GM12865 (cell line): Measurements from ENCODE around the gene DUSP1.
"Not testable (repeated sequence)": the region's sequence is repeated elsewhere in the genome, so short reads cannot be mapped to it uniquely, and the experiment has no call there.

Experiments
- DNase-seq: peaks from one replicate; pipeline ENCODE4 v3.0.0; 2010; ENCODE audit warnings: low read depth
- H3K4me3 ChIP-seq: 2 replicates; pipeline ENCODE4 v1.5.1; 2011; ENCODE audit warnings: mild to moderate bottlenecking, low read depth, low read length, control low read depth
- CTCF ChIP-seq: IDR thresholded peaks from 2 replicates; pipeline ENCODE4 v1.5.1; 2011; ENCODE audit warnings: low read length, control low read depth, low read depth, inconsistent platforms; ENCODE audit not compliant: insufficient read depth; ENCODE audit errors: missing control alignments

The DUSP1 gene

GRCh38 chr5:172786736-172787462 is 15.9 kb upstream of the DUSP1 start:
- H3K4me3 ChIP-seq, result no peak overlapping the region
- DNase-seq, result no peak
- TF ChIP-seq CTCF, result no peak

- no peak overlapping the region for H3K4me3 ChIP-seq
- no peak for TF ChIP-seq CTCF
- DNase-seq, result no peak
Observed at GRCh38 chr5:172785429-172786088, 14.6 kb upstream of the DUSP1 start.

GRCh38 chr5:172784162-172784561 is 13.2 kb upstream of the DUSP1 start:
- H3K4me3 ChIP-seq, DNase-seq: not testable (repeated sequence)

GRCh38 chr5:172783319-172783718 is 12.3 kb upstream of the DUSP1 start:
- H3K4me3 ChIP-seq, DNase-seq: not testable (repeated sequence)

GRCh38 chr5:172782169-172783039 is 11.4 kb upstream of the DUSP1 start:
- no peak for TF ChIP-seq CTCF
- DNase-seq, result no peak
- no peak overlapping the region for H3K4me3 ChIP-seq

- H3K4me3 ChIP-seq, result no peak overlapping the region
- no peak for TF ChIP-seq CTCF
- DNase-seq, result no peak
Observed at GRCh38 chr5:172779691-172780341, 8.8 kb upstream of the DUSP1 start.

GRCh38 chr5:172777881-172778814 is 7.2 kb upstream of the DUSP1 start:
- TF ChIP-seq CTCF, result no peak
- peak overlapping the region; percentile 30 for H3K4me3 ChIP-seq

More at GRCh38 chr5:172777881-172778814, 7.2 kb upstream of the DUSP1 start:
- DNase-seq, result no peak
